SK-N-SH treated with all-trans-retinoic acid at 6 μM for 48 hours (cell line): Measurements from ENCODE around the gene NCS1.

Experiments
- OSR1 ChIP-seq: fragments of 250-450 bp; sonication (Bioruptor Pico); IDR thresholded peaks from 2 replicates; pipeline ENCODE4 v1.8.0; 2022; ENCODE audit warnings: moderate library complexity, mild to moderate bottlenecking, inconsistent platforms
- RARB ChIP-seq: fragments of 250-450 bp; sonication (Bioruptor Pico); IDR thresholded peaks from 2 replicates; pipeline ENCODE4 v1.8.0; 2021; ENCODE audit warnings: mild to moderate bottlenecking, moderate library complexity
- SNAI2 ChIP-seq: fragments of 250-450 bp; sonication (Bioruptor Pico); IDR thresholded peaks from 2 replicates; pipeline ENCODE4 v1.5.0; 2020; ENCODE audit warnings: mild to moderate bottlenecking, moderate library complexity
- TF ChIP-seq, protein P1 (sequence below): fragments of 250-450 bp; sonication (Bioruptor Pico); IDR thresholded peaks from 2 replicates; pipeline ENCODE4 v1.8.0; 2021; ENCODE audit warnings: low read depth, mild to moderate bottlenecking, moderate library complexity, borderline replicate concordance
- TF ChIP-seq, protein P2 (sequence below): fragments of 250-450 bp; sonication (Bioruptor Pico); IDR thresholded peaks from 2 replicates; pipeline ENCODE4 v1.8.0; 2020; ENCODE audit warnings: mild to moderate bottlenecking, moderate library complexity, borderline replicate concordance

DNA sequence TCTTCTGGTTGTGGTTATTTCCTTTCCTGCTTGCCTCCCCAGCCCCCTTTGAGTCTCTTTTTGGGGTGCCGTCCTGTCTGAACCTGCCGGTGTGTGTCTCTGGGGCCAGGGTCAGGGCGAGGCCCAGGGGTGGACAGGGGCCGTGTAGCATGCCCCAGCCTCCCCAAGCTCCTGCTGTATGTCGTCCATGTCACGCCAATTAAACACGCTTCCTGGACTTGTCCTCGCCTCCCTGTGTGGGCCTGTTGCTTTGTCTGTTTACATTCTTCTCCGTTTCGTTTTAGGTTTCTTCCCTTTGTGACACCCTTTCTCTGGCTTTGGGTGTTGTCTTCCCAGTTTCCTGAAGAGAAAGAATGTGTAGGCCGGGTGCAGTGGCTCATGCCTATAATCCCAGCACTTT lies 64.9 kb downstream of the NCS1 start:
- TF ChIP-seq OSR1 (CRISPR knock-in tag) = no peak
- TF ChIP-seq SNAI2 (CRISPR knock-in tag) = no peak
- no peak for TF ChIP-seq RARB (CRISPR knock-in tag)
- TF ChIP-seq, protein P1, sequence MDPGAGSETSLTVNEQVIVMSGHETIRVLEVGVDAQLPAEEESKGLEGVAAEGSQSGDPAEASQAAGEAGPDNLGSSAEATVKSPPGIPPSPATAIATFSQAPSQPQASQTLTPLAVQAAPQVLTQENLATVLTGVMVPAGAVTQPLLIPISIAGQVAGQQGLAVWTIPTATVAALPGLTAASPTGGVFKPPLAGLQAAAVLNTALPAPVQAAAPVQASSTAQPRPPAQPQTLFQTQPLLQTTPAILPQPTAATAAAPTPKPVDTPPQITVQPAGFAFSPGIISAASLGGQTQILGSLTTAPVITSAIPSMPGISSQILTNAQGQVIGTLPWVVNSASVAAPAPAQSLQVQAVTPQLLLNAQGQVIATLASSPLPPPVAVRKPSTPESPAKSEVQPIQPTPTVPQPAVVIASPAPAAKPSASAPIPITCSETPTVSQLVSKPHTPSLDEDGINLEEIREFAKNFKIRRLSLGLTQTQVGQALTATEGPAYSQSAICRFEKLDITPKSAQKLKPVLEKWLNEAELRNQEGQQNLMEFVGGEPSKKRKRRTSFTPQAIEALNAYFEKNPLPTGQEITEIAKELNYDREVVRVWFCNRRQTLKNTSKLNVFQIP = no peak
- TF ChIP-seq, protein P2, sequence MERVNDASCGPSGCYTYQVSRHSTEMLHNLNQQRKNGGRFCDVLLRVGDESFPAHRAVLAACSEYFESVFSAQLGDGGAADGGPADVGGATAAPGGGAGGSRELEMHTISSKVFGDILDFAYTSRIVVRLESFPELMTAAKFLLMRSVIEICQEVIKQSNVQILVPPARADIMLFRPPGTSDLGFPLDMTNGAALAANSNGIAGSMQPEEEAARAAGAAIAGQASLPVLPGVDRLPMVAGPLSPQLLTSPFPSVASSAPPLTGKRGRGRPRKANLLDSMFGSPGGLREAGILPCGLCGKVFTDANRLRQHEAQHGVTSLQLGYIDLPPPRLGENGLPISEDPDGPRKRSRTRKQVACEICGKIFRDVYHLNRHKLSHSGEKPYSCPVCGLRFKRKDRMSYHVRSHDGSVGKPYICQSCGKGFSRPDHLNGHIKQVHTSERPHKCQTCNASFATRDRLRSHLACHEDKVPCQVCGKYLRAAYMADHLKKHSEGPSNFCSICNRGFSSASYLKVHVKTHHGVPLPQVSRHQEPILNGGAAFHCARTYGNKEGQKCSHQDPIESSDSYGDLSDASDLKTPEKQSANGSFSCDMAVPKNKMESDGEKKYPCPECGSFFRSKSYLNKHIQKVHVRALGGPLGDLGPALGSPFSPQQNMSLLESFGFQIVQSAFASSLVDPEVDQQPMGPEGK (CRISPR knock-in tag) = no peak
